ENCODE measurements around the gene NOD2. TPM values are rescaled to one million over a fixed set of nuclear protein-coding genes. Genes with fewer than 3 reads are reported as not detected.

The NOD2 gene
- total and polyA plus RNA-seq, 2 of the 13 experiments (the other 11 are each of a cell fraction or from before 2014, with no cell fraction given), result 0.27 to 0.81 TPM

GRCh38 chr16:50644729-50645128, 48.7 kb upstream of the NOD2 start (continued):
- TF ChIP-seq ZNF180 (CRISPR knock-in tag; IDR thresholded peaks at IDR 0.05; ENCODE audit: borderline replicate concordance, low read depth) (no peak), SSRP1 (CRISPR knock-in tag; IDR thresholded peaks at IDR 0.05) (0 out of 2 replicates have a peak, but pooled peaks have one; percentile 54), PTBP1 (IDR thresholded peaks at IDR 0.05; ENCODE audit: low read depth, low read length, poor library complexity, severe bottlenecking) (no peak), HHEX (CRISPR knock-in tag; IDR thresholded peaks at IDR 0.05) (no peak), JARID2 (CRISPR knock-in tag; IDR thresholded peaks at IDR 0.05; ENCODE audit: insufficient replicate concordance) (no peak)

GRCh38 chr16:50645563-50646220, 47.7 kb upstream of the NOD2 start:
- Histone ChIP-seq H3K9ac (ENCODE audit: insufficient read depth, low read depth, low read length) (no peak overlapping the region), H3K79me2 (ENCODE audit: insufficient read depth, low read length) (no peaks in the 10 kb centered on the region), H3K4me3 (replicated peaks in 1 of 3; ENCODE audit: insufficient read depth in 1 of 3, low read depth in 2 of 3, low read length in 3 of 3) (no peak overlapping the region), H3K36me3 (replicated peaks in 1 of 2; ENCODE audit: control insufficient read depth in 1 of 2, insufficient read depth in 2 of 2, low read length in 2 of 2) (no peaks in the 10 kb centered on the region), H3K9me3 (ENCODE audit: low read length) (no peaks in the 10 kb centered on the region), H4K20me1 (ENCODE audit: insufficient read depth, low read length) (0 out of 2 replicates have a peak, but pooled peaks cover 3% of the 10 kb centered on the region), H3K4me2 (ENCODE audit: low read depth, low read length) (no peak overlapping the region), H3K4me1 (ENCODE audit: insufficient read depth, low read length) (peaks cover 15% of the 10 kb centered on the region), H2AFZ (ENCODE audit: low read length) (no peak overlapping the region), H3K27ac (ENCODE audit: extremely low read length, insufficient read depth, low read length) (no peak overlapping the region), H3K27me3 (ENCODE audit: control insufficient read depth in 1 of 2, insufficient read depth in 2 of 2, low read length in 2 of 2) (no peaks in the 10 kb centered on the region)
- ChIA-PET CTCF (ENCODE audit: low intra/inter-chr PET ratio, low total read pairs) (no interaction called here), POLR2A (no interaction called here)
- intact Hi-C loops (cut with micrococcal nuclease; ENCODE audit: unreplicated experiment) (no loop called here), in situ Hi-C loops (cut with HindIII; ENCODE audit: extremely low pct_ligation_motif_present, low pct_unique_long_range_greater_than_20kb) (no loop called here)
- DNase-seq (ENCODE audit: low spot score) (no peak), ATAC-seq (no peak), FAIRE-seq (no peak)
- no peak for TF ChIP-seq EEA1 (CRISPR knock-in tag; IDR thresholded peaks at IDR 0.05; ENCODE audit: borderline replicate concordance)
- TF ChIP-seq POLR2G (IDR thresholded peaks at IDR 0.05; ENCODE audit: low read depth, low read length), result 0 out of 2 replicates have a peak, but pooled peaks have one; percentile 14
- peak; percentile 53 for TF ChIP-seq RBM22 (optimal IDR thresholded peaks at IDR 0.05; ENCODE audit: low read length)
- TF ChIP-seq RNF2 (conservative IDR thresholded peaks at IDR 0.05; ENCODE audit: low read depth), result no peak
- no TSS peak for BruUV-seq (replicated peaks)
- 95% methylated on average over 20 of the region's 20 CpGs for WGBS (ENCODE audit: low lambda C conversion rate)

All from HepG2 (cell line).